ENCODE data around the gene TMEM176B. TPM values are rescaled to one million over a fixed set of nuclear protein-coding genes. Genes with fewer than 3 reads are reported as not detected.

Gene TMEM176B
- total and polyA plus RNA-seq, 12 donors = 15.9 to 149 (median 35.6) TPM

DNA sequence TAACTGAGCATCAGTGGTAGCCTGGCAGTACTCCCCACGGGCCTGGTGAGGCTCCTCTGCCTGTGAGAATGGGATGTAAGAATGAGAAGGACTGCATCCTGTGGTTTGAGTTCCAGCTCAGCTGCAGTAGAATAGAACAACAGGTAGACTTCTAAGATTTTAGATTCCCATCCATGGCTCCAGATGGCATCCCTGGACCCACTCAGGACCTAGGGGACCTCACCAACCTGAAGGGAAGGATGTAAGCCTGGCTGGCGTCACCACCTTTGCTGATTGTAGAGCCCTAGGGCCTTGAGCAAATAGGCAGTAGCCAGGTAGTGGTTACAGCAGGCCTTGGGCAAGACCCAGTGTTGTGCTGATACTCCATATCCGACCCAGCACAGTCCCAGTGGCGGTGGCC is 42.6 kb upstream of the TMEM176B start:
- Histone ChIP-seq H3K27me3 (no peaks in the 10 kb centered on the region), H3K4me1 (peaks cover 0 to 18% (median 6%) of the 10 kb centered on the region in 9 donors), H3K9me3 (no peaks in the 10 kb centered on the region), H3K4me3 (no peak overlapping the region), H3K36me3 (no peaks in the 10 kb centered on the region), H3K27ac (no peak overlapping the region)
- WGBS, 2 donors = 67 to 84% methylated on average over 4 of the region's 4 CpGs
- intact Hi-C loops (cut with DNase I) = no loop called here
- no peak for ATAC-seq
- DNase-seq = no peak
- TF ChIP-seq, protein P1, sequence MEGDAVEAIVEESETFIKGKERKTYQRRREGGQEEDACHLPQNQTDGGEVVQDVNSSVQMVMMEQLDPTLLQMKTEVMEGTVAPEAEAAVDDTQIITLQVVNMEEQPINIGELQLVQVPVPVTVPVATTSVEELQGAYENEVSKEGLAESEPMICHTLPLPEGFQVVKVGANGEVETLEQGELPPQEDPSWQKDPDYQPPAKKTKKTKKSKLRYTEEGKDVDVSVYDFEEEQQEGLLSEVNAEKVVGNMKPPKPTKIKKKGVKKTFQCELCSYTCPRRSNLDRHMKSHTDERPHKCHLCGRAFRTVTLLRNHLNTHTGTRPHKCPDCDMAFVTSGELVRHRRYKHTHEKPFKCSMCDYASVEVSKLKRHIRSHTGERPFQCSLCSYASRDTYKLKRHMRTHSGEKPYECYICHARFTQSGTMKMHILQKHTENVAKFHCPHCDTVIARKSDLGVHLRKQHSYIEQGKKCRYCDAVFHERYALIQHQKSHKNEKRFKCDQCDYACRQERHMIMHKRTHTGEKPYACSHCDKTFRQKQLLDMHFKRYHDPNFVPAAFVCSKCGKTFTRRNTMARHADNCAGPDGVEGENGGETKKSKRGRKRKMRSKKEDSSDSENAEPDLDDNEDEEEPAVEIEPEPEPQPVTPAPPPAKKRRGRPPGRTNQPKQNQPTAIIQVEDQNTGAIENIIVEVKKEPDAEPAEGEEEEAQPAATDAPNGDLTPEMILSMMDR (IDR thresholded peaks at IDR 0.05) = no peak

DNA sequence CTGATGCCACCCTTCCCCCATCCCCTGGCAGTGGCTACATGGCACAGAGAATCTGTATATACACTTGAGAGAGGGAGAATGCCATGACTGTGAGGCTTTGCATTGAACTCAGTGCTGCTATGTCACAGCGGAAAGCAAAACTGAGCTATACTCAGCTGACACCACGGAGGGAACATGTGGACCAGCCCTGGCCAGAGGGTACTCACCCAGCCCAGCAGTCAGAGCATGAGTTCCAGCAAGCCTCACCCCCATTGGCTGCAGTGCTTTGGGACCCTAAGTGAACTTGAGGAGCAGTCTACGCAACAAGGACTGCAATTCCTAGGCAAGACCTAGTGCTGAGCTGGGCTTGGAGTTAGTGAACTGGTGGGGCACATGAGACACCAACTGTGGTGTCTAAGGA is 41.9 kb upstream of the TMEM176B start:
- no peak overlapping the region for H3K27ac ChIP-seq
- H3K36me3 ChIP-seq = no peaks in the 10 kb centered on the region
- 89 to 93% methylated on average over 3 of the region's 3 CpGs for WGBS, 2 donors
- TF ChIP-seq, protein P1 (IDR thresholded peaks at IDR 0.05) = no peak
- H3K27me3 ChIP-seq = no peaks in the 10 kb centered on the region
- H3K9me3 ChIP-seq = no peaks in the 10 kb centered on the region
- intact Hi-C loops (cut with DNase I) = no loop called here
- H3K4me3 ChIP-seq = no peak overlapping the region
- ATAC-seq = no peak
- H3K4me1 ChIP-seq = peaks cover 0 to 18% (median 6%) of the 10 kb centered on the region in 9 donors
- no peak for DNase-seq

DNA sequence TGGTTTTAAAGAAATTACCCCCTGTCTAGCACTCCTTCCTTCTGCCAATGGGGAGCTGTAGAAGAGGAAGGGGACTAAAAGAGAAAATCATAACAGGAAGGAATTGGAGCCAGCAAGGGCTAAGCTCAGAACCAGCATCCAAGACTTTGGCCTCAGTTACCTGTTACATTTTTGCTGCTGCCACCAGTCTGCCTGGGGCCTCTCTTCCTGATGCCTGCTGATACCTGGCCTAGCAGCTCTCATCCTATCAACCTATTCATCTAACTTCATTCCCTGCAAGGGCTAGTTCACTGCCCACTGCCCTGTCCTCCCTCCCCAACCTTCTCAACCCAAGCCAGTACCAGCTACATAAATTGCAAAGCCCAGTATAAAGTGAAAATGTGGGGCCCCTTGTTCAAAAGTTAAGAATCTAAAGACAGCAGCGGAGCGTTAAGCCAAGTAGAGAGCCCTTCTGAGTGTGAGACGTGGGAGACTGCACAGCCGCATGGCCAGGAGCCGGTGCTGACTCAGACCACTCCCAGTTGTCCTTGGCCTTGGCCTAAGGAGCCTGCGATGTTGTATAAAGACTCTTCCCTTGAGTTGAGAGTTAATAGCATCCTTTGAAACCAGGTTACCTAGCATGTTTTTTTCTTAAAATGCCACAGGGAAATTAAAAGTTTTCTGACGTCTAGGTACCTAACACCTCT is 38.9 kb upstream of the TMEM176B start:
- 74 to 91% methylated on average over 7 of the region's 7 CpGs for WGBS, 2 donors
- H3K4me3 ChIP-seq = no peak overlapping the region
- DNase-seq = no peak
- no peaks in the 10 kb centered on the region for H3K27me3 ChIP-seq
- TF ChIP-seq, protein P1 (IDR thresholded peaks at IDR 0.05) = no peak
- H3K27ac ChIP-seq = no peak overlapping the region
- intact Hi-C loops (cut with DNase I) = no loop called here
- H3K4me1 ChIP-seq = no peaks in the 10 kb centered on the region
- ATAC-seq = no peak
- H3K9me3 ChIP-seq = no peaks in the 10 kb centered on the region
- no peaks in the 10 kb centered on the region for H3K36me3 ChIP-seq

DNA sequence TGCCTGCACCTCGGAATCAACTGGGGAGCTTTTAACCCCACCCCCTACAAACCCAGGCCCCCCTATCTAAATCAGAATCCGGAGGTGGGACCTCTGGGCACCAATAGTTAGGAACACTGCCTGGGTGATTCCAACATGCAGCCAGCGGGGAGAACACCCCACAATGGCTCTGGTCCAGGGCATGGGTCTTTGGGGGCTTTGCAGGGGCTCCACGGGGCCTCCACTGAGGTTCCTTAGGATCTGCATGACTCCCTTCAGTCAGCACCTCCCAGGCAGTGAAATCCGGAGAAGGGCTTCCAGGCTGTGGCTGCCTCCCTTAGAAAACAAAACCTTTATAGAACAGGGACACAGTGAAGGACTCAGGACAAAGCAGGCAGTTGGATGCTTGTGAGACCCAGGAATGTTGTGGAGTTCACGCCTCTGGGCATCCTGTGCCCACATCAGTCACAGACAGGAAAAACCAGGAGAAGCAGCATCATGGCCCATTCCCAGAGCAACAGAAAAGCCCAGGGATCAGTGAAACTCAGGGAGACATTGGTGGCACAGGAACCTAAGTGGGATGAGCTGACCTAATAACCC is 35.6 kb upstream of the TMEM176B start:
- H3K4me3 ChIP-seq = no peak overlapping the region
- no peaks in the 10 kb centered on the region for H3K36me3 ChIP-seq
- ATAC-seq = no peak
- no peaks in the 10 kb centered on the region for H3K9me3 ChIP-seq
- intact Hi-C loops (cut with DNase I) = no loop called here
- 75 to 84% methylated on average over 6 of the region's 6 CpGs for WGBS, 2 donors
- DNase-seq = no peak
- H3K4me1 ChIP-seq = peaks cover 0 to 7% (median 0%) of the 10 kb centered on the region in 9 donors
- H3K27ac ChIP-seq = no peak overlapping the region
- H3K27me3 ChIP-seq = peaks cover 0 to 8% (median 0%) of the 10 kb centered on the region in 7 donors
- TF ChIP-seq, protein P1 (IDR thresholded peaks at IDR 0.05) = no peak
